ENCODE measurements around the gene FTO.

FTO gene

DNA sequence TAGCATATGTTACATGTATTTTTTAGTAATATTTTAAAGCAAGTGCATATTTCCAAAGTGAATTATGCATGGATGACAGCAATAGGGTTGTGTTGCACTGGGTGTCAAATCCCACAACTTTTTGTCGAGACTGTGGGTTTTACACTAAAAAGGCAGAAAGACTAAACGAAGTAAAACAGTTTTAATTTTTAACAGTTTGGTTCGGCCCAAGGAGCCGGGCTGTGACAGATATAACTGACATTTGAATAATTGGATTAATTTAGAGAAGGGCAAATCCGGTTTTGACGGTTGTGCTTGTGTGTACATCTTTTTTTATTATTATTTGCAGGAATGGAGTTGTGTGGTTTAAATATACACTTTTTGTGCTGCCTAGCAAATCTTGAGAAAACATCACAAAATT is 263.6 kb downstream of the FTO start:
- no peak for DNase-seq (ENCODE audit: low spot score)

- no peak for DNase-seq (ENCODE audit: low spot score)
These were observed 264.5 kb downstream of the FTO start for GRCh38 chr16:53968454-53968853.

GRCh38 chr16:53968896-53969295 is 264.9 kb downstream of the FTO start:
- DNase-seq (ENCODE audit: low spot score): no peak

GRCh38 chr16:53971616-53972015 is 267.7 kb downstream of the FTO start:
- DNase-seq (ENCODE audit: low spot score): no peak

- no peak for DNase-seq (ENCODE audit: low spot score)
These were observed 269.1 kb downstream of the FTO start for GRCh38 chr16:53973021-53973420.

- no peak for DNase-seq (ENCODE audit: low spot score)
These were observed 270.6 kb downstream of the FTO start for GRCh38 chr16:53974484-53975080.

- no peak for DNase-seq (ENCODE audit: low spot score)
These were observed 276.7 kb downstream of the FTO start for GRCh38 chr16:53980675-53981074.

DNA sequence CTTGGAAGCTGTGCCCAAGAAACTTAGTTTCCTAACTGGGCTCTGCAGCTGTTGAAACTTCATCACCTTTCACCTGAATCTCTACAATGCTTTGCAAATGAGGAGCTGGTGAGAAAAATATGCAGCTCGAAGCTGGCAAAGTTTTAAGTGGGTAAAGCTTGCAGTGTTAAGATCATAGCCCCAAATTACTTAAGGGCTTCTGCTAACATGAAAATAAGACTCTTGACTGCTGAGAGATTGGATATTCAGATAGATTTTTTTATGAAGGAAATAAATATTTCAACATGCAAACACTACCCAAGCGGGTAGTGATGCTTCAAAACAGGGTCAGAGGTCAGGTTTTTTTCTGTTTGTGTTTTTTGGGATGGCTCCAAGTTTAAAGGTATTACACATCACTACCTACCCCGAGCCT is 278.7 kb downstream of the FTO start:
- no peak for DNase-seq (ENCODE audit: low spot score)

- no peak for DNase-seq (ENCODE audit: low spot score)
These were observed 281.0 kb downstream of the FTO start for GRCh38 chr16:53984936-53985335.

DNA sequence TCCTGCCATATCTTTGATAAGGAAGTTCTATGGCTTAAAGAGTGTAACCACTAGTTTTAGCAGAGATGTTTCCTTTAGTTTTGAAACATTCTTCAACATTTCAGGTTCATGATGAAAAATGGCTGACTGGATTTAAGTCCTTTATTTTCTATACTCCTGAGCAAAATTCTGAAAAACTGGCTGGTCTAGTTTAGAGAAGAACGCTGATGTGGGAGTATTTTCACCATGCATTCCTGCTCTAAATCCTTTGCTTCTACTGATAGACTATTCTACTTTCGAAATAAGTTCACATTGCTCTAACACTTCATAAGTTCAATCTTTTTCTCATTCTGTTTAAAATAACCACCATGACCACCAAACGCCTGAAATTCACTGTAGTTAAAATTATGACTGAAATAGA is 281.9 kb downstream of the FTO start:
- DNase-seq (ENCODE audit: low spot score): no peak

DNA sequence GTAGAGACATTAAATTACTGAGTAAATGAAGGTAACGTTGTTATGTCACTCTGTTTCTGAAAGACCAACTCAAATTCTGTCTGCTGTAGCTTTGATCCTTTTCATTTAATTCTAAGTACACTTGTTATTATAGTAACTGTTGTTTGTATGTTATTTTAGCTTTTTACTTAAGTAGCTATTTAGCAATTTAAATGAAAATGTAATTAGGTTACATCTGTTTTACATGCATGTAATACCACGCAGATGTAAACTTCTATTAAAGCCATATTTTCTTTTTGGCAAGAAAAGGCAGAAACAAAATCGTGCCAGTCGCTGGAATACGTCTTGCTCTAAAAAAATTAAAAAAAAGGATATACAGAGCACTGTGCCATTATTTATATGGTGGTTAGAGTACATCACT is 282.8 kb downstream of the FTO start:
- DNase-seq (ENCODE audit: low spot score): no peak

- DNase-seq (ENCODE audit: low spot score): no peak
These were observed 284.2 kb downstream of the FTO start for GRCh38 chr16:53988136-53988535.

GRCh38 chr16:53989597-53989996 is 285.6 kb downstream of the FTO start:
- DNase-seq (ENCODE audit: low spot score): no peak

DNA sequence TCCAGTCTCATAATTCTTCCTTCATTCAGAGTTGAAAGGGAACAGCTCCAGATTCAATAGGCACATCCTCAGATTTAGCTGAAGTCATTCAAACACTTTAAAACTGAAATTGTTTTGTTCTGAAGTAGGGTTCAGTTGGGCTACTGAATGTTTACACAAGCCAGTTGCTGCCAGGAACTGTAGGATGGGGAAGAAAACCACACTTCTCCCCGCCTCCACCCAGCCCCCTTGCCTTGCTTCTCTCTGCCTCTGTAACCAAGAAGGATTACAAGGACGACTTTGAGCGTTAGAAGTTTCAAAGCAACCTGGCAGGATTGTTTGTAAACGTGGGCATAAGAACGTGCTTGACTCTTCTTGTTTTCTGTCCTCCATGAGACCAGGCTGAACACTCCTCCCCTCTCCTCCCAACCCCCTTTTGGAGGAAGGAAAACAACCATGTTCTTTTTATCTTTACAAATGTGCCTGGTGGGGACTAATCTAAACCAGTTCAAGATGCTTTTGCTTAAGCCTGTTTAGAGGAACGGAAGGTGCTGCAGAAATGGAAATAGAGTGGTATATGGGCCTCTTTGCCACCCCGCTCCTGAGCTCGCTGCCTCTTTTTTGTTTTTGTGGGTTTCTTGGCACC is 287.9 kb downstream of the FTO start:
- no peak for DNase-seq (ENCODE audit: low spot score)

DNA sequence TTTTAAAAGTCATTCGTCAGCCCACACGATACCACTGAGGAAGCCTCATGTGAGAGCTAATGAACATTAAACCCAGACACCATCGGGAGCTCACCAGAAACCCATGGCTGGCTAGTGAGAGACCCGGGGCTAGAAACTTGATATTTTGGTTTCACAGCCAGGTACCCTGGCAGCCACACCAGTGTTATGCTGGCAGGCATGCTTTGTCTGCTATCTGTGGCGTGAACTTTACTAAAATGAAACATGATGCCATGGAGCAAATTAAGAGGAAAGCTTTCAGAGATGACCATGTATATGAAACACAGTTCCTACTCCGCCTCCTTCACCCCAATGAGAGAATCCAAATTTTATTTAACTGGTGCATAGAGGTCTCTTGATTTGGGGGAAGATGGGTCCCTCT is 291.4 kb downstream of the FTO start:
- DNase-seq (ENCODE audit: low spot score): no peak

DNA sequence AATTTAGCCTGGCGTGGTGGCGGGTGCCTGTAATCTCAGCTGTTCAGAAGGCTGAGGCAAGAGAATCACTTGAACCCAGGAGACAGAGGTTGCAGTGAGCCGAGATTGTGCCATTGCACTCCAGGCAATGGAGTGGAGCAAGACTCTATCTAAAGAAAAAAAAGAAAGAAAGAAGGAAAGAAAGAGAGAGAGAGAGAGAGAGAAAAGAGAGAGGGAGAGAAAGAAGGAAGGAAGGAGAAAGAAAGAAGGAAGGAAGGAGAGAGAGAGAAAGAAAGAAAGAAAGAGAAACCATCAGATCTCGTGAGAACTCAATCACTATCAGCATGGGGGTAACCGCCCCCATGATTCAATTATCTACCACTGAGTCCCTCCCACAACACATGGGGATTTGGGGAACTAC is 293.0 kb downstream of the FTO start:
- DNase-seq (ENCODE audit: low spot score): no peak

DNA sequence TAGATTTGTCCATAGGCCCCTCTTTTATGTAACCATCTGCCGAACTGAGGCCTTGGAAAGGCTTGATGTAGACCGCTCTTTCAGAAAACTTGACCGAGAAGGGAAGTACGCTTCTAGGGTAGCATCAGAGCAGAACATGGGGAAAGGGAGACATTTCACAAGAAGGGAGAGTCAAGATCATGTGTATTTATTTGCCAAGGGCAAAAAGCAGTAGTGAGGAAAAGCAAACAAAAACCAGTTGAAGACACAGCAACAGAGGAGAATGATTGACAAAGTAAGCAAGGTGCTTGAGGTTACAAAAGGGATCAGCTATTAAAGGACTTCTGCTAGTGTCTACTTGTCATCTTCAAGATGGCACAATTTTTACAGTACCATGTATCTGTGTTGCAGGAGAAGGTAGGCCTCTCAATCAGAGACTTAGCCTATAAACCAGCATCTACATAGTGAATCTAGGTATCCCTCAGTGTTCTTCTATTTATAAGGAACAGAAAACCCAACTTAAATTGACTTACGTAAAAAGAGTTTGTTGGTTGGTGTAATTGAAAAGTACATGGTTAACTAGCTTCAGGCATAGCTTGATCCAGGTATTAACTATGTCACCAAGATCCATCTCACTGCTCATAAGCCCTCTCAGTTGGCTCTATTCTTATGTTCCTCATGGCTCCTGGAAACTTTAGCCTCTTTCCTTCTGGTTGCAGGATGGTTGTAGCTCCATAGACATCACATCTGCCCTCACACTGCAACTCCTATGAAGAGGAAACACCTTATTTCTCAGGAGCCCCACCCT is 294.3 kb downstream of the FTO start:
- no peak for DNase-seq (ENCODE audit: low spot score)

DNA sequence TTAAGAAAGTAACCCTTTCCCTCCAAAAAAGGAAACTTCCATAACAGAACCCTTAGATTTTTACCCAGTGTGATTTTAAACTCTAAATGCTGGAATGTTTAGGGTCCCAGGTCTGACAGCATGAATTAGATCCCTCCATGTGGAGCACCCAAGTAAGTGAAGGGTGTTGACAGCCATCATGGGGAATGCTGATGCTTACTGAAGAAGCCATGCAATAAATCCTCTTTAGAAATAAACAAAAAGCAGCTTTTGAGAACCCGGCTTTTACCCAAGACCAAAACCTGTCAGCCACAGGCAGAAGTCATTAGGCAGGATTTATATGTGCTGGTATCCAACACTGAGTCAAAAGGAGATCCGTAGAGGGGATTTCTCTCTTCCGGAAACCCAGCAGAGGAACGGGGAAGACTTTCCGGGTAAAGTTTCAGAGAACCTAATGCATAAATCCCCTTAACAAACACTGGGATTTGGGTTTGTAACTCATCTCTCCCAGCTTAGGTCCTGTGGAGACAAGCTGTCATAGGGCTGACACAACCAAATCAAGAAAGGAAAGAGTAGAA is 295.1 kb downstream of the FTO start:
- DNase-seq (ENCODE audit: low spot score): no peak

GRCh38 chr16:53999841-54000240 is 295.9 kb downstream of the FTO start:
- no peak for DNase-seq (ENCODE audit: low spot score)

GRCh38 chr16:54000361-54000760 is 296.4 kb downstream of the FTO start:
- DNase-seq (ENCODE audit: low spot score): no peak

DNA sequence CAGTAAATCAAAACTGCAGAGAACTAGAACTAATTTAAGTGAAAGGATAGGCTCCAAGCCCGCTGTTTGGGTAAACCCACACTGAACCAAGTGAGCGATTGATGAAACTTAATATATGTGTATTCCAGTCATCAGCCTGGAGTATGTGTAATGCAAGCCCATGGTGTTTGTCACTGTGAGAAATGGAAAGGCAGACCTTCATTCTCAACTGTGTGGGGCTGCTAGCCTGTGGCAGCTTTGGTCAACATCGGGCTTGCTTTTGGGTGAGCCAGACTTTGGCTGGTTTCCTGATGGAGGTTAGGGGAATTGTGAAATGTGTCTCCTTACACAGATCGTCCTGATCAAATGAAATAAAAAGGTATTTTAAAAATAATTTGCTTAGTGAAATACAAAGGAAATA is 302.7 kb downstream of the FTO start:
- DNase-seq (ENCODE audit: low spot score): no peak

DNA sequence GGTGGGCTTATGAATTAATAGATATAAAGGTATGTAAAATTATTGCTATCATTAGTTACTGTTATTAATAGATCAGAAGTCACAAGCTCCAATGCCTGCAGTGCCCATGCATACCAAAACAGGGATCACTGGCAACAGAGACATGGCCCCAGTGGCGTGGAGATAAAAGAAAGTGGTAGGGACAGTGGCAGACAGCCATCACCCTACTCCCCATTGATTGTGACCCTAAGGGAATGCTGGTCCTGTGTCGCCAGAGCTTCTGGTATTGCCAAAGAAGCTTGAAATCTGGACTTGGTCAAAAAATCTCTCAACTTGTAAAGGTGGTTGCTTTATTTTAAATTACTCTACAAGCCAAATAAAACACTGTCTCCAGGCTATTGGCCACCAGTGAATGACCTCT is 303.5 kb downstream of the FTO start:
- DNase-seq (ENCODE audit: low spot score): no peak

DNA sequence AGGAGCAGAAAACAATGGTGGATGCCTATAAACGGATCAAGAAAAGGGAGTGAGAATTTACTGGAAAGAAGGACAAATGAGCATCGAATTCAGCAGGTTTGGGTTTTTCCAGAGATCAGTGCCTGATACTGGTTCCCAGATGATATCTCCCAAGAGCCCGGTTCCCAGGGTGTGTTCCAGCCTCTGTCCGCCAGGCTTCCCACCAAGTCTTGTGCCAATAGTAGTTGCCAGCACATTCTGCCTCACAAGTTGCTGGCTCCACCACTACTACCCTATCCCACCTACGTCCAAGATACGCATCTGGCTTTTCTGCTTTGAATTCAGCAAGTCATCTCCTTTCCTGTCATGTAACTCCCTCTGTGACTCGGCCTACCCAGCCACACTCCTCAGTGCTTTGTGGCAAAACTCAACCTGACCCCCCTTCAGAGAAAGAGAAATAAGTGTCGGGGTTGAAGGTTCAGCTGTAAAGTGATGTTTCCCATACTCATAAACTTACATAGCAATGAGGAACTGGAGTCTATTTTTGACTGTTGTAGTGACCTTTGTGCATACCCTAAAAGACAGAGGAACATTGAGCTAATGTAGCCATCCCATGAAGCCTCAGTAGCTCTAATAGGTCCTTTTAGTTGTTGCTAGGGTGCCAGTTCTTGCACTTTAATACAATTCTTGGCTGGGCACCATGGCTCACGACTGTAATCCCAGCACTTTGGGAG is 305.7 kb downstream of the FTO start:
- no peak for DNase-seq (ENCODE audit: low spot score)
